Midbrain (tissue), 1 donor: ENCODE data around the gene ADARB2.

Source experiments
- DNase-seq: peaks from one replicate; lab custom pipeline; 2025; lab: John Stamatoyannopoulos, UW

The ADARB2 gene

DNA sequence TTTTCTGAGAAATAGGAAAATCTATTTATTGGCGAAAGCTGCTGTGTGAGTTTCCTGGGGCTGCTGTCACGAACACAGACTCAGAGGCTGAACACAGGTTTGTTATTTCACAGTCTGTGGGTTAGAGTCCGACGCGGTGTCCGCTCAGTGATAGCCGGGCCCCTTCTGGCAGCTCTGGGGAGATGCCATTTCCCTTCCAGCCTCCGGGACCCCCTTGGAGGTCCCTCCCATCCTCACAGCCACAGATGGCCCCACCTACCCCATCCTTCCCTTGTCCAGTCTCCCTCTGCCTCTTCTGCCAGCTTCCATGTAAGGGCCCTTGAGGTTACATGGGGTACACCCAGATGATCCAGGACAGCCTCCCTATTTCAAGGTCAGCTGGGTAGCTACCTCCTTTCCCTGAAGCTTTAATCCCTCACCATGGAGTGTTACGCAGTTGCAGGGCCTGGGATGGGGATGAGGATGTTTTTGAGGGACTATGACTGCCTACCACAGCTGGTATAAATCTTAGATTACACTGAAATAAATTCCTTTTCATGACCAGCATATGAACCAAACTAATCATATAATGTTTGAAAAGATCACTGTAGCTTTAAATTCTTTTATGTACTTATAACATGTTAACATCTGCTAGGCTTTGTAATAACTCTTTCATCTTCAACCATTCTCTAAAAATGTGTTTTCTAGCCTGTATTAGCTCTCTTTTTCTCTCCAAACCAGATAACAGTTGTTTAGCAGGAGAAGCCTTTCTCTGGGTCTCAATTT, 582.6 kb downstream of the ADARB2 start:
- no peak for DNase-seq

DNA sequence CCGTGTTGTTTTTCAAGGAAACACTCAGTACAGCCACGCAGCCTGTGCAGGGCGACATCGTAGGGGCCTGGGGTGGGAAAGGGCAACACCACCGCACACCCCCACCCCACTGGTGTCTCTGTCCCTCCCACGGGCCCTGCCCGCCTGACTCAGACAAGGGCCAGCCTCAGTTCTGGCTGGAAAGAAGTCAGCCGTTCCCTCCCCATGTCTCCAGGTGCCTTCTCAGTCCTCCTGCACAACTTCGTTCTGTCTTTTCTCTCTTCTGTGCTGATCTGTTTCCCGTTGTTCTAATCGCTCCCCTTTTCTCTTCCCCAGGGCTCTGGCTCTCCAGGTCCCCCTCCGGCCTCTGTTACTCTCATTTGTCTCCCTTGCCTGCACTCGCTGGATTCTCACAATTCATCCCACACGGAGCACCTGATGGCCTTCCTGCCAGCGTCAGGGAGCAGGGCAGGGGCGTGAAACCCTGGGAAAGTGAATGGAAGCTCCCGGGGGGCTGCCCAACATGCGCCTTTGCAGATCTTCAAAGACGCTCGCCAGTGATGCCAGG, 583.4 kb downstream of the ADARB2 start:
- DNase-seq: no peak

DNA sequence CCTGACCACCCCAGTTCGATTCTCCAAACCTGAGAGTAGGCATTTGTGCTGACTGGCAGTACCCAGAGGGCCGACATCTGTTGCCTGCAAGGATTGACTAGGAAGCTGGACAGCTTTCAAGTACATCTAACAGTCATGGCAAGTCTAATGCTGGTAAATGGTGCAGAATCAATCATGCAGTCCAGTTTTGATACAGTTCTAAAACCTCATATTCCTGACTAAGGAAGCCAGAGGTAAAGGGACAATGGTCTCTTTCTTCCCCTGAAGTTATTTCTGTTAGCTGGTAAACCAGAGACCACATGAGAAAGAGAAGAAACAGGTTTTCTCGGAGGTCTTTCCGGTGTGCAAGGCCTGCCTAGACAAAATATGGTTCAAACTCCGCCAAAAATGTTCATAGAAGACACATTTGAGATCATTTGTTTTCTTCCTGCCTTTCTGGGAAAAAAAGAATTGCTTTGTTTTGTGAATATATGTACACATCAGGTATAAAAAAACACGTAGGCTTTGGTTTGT, 584.0 kb downstream of the ADARB2 start:
- DNase-seq: no peak

DNA sequence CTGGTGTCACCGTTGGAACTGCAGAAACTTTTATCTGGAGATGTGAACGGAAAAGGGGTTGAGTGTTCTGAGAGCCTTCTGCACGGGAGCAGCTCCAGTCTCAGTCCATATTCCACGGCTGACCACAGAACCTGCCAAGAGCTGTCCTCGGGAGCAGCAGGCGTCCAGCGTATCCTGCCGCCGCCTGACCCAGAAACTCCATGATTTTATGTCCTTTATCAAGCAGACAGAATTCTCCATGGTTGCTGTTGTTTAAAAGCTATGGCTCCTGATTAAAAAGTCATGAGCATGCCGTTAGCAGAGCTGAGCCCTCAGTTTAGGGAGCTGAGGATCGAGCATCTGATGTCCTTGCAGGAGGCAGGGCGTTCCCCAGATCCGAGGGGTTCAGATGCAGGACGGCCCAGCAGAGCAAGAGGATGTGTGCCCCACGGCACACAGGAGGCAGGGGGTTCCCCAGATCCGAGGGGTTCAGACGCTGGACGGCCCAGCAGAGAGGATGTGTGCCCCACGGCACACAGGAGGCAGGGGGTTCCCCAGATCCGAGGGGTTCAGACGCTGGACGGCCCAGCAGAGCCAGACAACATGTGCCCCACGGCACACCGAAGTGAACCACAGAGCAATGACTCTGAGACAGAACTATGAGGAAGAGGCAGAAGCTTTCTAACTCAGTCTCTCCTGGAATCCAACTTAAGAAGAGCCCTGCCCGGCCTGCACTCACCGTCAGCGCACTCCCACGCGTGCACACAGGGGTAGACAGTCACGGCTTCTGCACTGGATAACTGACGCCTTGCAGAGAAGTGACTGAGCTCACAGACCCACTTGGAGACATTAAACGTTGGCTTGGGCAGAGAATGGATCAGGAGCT, 584.7 kb downstream of the ADARB2 start:
- no peak for DNase-seq

DNA sequence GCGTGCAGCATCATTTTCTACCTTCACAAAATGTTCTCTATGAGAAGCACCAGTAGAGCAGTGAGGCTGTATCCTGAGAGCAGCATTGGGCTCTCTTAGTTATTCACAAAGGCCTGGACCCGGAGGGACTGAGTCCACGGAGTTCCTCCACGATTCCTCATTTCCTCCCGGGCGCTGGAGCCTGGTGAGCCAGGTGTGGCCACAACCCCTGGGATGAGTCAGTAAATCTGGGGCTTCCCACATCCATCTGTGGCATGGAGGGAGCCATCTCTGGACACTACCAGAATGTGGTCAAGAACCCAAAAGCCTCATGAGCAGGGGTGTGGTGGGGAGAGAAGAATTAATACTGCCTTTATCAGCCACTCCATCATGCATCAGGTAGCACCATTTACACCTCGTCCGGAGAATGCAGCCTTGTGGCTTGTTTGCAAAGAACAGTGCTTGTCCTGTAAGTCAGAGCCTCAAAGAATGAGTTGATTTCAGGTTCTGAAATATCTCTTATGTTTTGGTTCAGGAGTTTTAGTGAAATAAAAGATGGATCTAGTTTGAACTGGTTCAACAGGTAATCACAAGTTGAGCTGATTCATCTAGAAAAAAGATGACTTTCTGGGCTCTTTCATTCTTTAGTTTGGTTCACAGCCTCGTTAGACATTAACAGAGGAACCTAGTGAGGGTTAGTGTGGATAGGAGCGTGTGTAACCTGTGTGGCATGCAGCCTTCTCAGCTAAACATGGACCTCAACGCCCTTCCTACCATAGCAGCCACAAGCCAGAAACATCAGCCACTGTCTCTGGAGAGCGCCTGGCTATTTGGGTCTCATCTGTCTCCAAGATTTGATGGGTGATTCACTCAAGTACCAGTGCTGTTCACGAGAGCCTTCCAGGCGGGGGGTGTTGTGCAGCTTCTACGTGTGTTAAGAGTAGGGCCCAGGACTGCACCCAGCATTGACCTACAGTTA, 586.0 kb downstream of the ADARB2 start:
- DNase-seq: no peak

DNA sequence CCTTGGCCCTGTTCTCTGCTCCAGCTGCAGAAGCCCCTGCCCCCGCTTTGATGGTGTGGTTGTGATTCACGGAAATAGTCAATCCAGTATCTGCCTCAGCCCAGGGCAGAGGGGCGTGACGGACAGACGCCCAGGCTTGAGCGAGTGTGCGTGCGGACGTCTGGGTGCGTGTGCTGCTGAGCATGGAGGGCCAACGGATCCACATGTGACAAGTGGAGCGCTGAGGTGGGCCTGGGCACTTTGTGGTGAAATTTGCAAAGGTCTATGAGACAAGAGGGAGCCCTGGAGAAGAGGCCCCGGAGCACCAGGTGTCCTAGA, 586.7 kb downstream of the ADARB2 start:
- no peak for DNase-seq

DNA sequence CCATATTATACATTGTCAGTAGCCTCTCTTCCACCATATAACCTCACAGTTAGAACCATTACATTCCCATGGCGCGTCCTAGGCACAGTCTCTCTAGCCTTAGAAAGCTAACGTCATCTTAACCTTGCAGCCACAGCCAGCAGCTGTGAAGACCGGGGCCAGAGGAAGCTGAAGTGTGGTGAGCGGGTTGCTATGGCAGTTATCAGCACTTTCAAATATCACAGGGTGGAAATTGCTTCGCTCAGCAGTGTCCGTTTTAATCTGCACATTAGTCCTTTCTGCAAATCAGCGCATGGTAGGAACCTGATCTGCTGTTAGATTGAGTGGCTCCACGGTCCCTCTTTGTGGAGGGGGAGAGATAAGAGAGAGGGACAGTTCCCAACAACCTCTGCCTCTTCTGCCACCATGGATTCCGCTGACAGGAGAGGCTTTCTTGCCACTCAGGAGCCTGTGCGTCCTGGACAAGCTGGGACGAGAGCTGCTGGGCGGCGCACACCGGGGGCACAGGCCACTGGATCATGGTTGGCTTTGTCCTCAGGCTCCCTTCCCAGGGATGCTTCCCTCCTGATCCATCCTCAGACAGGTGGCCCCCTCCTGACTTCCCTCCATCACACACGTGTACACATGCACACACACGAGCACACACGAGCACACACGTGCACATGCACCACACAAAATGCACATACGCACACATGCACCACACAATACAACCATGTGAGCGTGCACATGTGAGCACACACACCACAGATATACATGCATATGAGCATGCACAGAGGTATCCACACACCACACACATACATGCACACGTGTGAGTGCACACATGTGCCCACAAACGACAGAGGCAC, 587.3 kb downstream of the ADARB2 start:
- DNase-seq: no peak

DNA sequence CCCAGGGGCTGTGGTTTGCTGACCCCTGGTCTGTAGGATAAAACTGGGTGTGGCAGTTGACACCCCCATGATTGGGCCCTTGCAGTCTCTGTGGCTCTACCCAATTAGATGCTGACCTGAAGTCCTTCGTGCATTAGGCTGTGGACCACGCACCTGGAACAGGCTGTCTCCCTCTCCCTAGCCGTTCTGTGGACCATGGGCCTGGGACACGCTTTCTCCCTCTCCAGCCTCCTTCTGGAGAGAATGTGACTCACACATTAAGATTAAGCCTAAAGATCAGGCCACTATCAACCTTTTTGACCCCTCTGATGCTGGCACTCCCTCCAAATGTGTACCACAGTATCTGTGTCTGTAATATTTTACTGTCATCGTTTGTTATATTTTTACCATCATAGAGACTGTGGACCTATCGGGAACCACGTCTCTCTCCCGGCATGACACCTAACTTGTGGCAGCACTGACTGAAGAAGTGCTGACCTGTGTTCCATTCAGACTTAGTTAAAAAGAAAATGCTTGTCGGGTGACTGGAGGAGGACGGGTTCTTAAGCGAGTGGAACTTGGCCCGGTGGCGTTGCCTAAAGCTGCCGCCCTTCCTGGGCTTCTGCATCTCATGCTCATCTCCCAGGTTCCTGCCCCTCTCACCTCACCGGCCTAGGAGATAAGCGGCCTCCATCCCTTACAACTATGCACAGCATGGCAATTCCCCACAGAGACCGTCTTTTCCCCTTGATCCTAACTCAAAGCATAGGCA, 588.3 kb downstream of the ADARB2 start:
- no peak for DNase-seq

DNA sequence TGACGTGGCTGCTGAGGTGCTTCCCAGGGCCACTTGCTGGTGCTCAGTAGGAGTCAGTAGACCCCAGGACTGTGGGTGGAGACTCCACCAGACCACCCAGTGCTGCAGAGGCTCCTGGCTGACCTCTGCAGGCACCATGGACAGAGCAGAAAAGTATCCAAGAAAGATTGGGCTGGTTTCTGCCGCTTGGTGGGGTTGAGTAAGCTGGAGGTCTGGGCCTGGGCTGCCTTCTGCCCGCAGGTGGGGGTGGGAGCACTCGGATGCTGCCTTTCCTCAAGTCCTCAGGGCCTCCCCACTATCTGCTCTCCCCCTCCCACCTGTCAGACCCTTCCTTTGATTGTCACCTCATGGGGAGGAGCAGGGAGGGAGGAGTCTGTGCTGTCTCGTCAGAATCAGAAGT, 589.5 kb downstream of the ADARB2 start:
- DNase-seq: no peak

DNA sequence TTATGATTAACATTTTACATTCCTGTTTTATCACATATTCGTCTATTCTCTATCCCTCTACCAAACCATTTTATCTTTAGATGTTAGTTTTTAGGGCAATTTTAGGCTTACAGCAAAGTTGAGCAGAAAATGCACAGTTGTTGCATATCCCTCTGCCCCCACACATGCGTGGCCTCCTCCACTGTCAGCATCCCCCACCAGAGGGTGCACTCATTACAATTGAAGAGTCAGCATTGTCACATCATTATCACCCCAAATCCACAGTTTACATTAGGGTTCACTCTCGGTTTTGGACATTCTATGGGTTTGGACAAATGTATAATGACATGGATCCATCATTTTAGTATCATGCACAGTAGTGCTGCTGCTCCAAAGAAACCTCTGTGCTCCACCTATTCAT, 594.7 kb downstream of the ADARB2 start:
- peak; percentile 21 for DNase-seq

DNA sequence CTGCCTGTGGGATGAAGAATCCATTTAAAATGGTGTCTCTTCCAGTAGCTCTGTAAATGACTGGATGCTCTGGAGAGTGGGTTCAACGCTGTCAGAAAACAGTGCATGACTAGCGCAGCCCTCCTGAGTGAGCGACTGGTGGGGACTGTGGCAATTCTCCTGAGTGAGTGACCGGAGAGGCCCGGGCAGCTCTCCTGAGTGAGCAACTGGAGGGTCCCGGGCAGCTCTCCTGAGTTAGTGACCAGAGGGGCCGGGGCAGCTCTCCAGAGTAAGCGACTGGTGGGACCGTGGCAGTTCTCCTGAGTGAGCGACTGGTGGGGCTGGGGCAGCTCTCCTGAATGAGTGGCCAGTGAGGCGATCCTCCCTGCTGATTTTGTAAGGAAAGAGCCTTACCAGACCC, 595.6 kb downstream of the ADARB2 start:
- DNase-seq: no peak

DNA sequence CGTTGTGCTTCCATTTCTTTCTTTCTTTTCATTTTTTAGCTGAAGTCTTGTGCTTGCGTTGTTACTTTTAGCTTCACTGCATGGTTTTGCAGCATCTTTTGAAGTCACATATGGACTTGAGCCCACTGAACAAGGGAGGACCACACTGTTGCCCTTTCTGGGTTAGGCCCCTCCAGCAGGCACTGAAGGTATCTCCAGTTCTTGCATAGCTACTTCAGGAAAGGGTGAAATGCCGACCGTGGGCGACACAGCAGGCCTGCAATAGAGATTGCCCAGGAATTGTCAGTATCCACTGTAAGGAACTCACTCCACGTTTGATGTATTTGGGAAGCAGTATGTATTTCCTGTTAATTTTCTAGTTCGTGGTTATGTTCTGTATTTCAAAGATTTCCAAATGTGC, 596.1 kb downstream of the ADARB2 start:
- DNase-seq: no peak

DNA sequence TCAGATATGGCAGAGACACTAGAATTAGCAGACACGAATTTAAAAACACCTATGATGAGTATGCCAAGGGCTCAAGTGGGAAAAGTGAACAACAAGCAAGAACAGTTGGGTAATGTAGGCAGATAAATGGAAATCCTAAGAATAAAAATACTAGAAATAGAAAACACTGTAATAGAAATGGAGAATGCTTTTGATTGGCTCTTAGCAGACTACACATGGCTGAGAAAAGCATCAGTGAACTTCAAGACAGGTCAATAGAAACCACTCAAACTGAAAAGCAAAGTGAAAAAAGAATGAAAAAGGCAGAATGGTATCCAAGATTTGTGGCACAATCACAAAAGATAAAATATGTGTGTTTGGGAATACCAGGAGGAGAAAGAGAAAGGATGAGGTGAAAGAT, 598.8 kb downstream of the ADARB2 start:
- DNase-seq: no peak

DNA sequence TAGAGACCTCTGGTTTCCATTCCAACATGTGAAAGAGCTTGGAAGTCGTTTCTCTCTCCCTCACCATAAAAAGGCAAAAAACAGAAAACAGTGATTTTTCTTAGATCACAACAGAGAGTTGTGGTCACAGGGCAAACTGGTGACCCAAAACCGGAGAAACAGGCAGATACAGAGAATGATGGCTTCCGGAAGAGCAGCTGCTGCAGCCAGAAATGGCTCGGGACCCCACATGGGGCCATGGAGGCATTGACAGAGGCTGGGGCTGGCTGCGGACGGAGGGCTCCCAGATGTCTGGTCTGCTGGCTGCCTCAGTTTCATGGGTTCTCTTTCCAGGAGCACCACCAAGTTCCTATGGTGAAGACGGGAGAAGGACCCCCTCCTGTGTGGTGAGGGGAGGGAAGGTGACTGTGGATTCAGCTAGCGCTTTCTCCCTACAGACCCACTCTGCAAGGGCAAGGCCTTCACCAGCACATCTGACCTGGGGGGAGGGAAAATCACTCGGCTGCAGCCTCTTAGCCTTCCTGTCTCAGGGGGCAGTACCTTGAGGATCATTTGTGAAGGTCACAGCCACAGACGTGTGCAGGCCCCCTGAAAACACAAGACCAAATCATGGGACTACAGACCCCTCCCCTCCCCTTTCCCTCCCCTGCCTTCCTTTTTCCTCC, 599.7 kb downstream of the ADARB2 start:
- DNase-seq: no peak

DNA sequence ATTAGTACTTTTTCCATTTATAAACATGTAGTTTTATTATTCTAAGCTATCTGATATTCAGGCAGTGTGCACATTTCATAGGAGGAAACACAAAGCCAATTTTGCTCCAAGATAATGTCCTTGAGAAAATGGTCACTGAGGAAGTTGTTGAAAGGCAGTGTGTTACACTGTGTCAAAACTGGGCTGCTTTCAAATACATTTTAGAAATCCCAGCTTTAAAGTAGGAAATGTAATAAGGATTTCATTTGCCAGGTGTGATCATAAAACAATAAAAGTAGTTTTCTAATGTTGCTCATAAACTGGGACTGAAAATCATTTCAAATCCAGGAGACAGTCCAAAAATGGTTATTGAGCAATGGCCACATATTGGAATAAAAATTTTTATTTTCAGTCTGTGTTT, 601.1 kb downstream of the ADARB2 start:
- no peak for DNase-seq

DNA sequence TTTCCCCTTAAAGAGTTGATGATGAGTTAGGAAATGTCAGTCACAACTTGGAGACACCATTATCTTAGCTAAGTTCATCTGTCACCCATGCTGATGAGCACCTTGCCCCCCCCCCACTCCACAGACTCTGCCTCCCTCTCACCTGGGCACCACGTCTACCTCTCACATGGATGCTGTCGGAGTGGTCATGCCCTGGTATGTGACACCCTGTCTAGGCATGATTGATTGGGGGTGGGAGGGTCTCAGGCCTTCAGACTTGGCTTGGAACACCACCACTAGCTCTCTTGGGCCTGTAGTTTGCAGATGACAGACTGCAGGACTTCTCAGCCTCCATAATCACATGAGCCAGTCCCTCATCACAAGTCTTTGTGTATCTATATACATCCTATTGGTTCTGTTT, 603.2 kb downstream of the ADARB2 start:
- no peak for DNase-seq

DNA sequence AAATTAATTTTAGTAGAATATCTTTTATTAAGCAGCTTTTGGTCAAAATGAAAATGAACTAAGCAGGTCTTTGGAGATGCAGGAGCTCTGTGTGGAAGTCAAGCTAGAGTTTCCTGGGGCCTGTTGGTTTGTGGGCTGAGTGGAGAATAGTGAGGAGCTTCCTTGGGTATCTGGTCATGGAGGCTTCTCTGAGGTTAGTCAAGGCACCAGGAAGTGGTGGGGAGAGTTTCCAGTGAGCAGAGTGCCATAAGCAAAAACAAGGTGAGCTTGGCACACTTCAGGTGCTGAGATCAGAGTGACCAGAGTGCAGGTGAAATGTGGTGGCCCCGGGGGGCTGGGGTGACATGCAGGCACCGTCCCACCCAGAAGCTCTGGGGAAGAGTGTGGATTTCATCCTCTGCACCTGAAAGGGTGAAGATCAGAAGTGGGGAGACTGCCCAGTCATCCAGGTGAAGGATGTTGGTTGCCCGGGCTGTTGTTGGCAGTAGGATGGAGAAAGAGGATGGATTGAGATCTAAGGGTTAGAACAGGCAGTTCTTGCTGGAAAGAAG, 603.8 kb downstream of the ADARB2 start:
- DNase-seq: no peak

DNA sequence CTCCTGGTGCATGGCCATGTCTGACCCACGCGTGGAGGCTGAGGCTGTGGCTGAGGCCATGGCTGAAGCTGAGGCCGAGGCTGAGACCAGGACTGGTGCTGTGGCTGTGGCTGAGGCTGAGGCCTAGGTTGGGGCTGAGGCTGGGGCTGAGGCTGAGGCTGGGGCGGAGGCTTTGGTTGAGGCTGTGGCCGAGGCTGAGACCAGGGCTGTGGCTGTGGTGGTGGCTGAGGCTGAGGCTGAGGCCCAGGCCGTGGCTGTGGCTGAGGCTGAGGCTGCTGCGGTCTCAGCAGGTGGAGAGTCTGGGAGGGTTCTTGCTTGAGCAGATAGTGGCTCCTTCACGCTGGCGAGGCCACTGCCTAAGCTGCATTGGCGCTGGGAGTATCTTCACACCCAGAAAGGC, 604.7 kb downstream of the ADARB2 start:
- no peak for DNase-seq
